ENCODE measurements around the gene LSM4. TPM values are rescaled to one million over a fixed set of nuclear protein-coding genes. Genes with fewer than 3 reads are reported as not detected.

LSM4 gene
- total RNA-seq, result 10 to 100 TPM; 55.8 to 86.5 (median 65.1) TPM
- 100 to 1,000 TPM in 2 of 3 donors, 10 to 100 TPM in 1; 91.6 to 192 (median 151) TPM for polyA plus RNA-seq
- long read RNA-seq, donor 1, transcript LSM4-203 (5 exons, 1,908 nt), result major isoform, 69 of 122 reads
- long read RNA-seq, donor 1, partial matches to known transcripts, result 31 of 122 reads
- long read RNA-seq, donor 1, other reads (novel, unspliced or antisense), result 19 of 122 reads
- long read RNA-seq, donor 2, transcript LSM4-203 (5 exons, 1,908 nt), result major isoform, 45 of 47 reads
- long read RNA-seq, donor 2, partial matches to known transcripts, result 0 of 47 reads
- long read RNA-seq, donor 2, other reads (novel, unspliced or antisense), result 0 of 47 reads

GRCh38 chr19:18322759-18323460 is at the start of gene LSM4:
TSS of gene LSM4 (minus strand) at chr19:18323076. CDS start at chr19:18323020, 56 bp downstream.
- Histone ChIP-seq H3K4me3 (peak within 1 kb of the TSS; percentile 67 to 90 (median 74)), H3K4me1 (peaks cover 54 to 66% (median 61%) of the 10 kb centered on the region in 6 donors), H3K27me3 (replicated peaks in 1 of 7) (no peaks in the 10 kb centered on the region), H3K27ac (peak within 1 kb of the TSS; percentile 87 to 96 (median 94)), H3K36me3 (peaks cover 0 to 5% (median 0%) of the 10 kb centered on the region in 6 donors), H3K9me3 (no peaks in the 10 kb centered on the region)
- intact Hi-C loops (cut with DNase I; ENCODE audit: low total_unique reads), result no loop called here
- WGBS, 5 donors, result 0 to 1% (median 0%) methylated on average over 64 to 75 of the region's 75 CpGs
- DNase-seq, result peak; percentile 99
- TF ChIP-seq CTCF (IDR thresholded peaks at IDR 0.05 in 8 of 11, conservative IDR thresholded peaks at IDR 0.05 in 3 of 11) (peak in 9 of 11 experiments; percentile 16 to 67 (median 49)), POLR2AphosphoS5 (IDR thresholded peaks at IDR 0.05) (peak; percentile 94 to 97 (median 95)), POLR2A (IDR thresholded peaks at IDR 0.05) (peak; percentile 5 to 71 (median 18))

GRCh38 chr19:18368504-18369222 is 45.8 kb upstream of the LSM4 start:
- Histone ChIP-seq H3K4me1 (peaks cover 12 to 45% (median 29%) of the 10 kb centered on the region in 6 donors), H3K27ac (no peak overlapping the region), H3K4me3 (no peak overlapping the region), H3K9me3 (no peaks in the 10 kb centered on the region), H3K36me3 (peaks cover 0 to 42% (median under 1%) of the 10 kb centered on the region in 6 donors), H3K27me3 (replicated peaks in 1 of 7) (no peaks in the 10 kb centered on the region)
- WGBS, 5 donors, result 87 to 93% (median 90%) methylated on average over 12 to 15 of the region's 15 CpGs
- intact Hi-C loops (cut with DNase I; ENCODE audit: low total_unique reads), result no loop called here
- TF ChIP-seq POLR2A (IDR thresholded peaks at IDR 0.05) (no peak), CTCF (IDR thresholded peaks at IDR 0.05 in 8 of 11, conservative IDR thresholded peaks at IDR 0.05 in 3 of 11) (no peak), POLR2AphosphoS5 (IDR thresholded peaks at IDR 0.05) (no peak)
- DNase-seq, result no peak

- peak overlapping the region; percentile 74 to 84 (median 79) for H3K27ac ChIP-seq
- no peak for DNase-seq
- intact Hi-C loops (cut with DNase I; ENCODE audit: low total_unique reads), result no loop called here
- WGBS, 5 donors, result 81 to 88% (median 86%) methylated on average over 2 of the region's 2 CpGs
- H3K4me3 ChIP-seq, result no peak overlapping the region
- no peak for TF ChIP-seq POLR2A (IDR thresholded peaks at IDR 0.05)
- no peak for TF ChIP-seq CTCF (IDR thresholded peaks at IDR 0.05 in 8 of 11, conservative IDR thresholded peaks at IDR 0.05 in 3 of 11)
- no peak for TF ChIP-seq POLR2AphosphoS5 (IDR thresholded peaks at IDR 0.05)
- no peaks in the 10 kb centered on the region for H3K27me3 ChIP-seq (replicated peaks in 1 of 7)
- peaks cover 7 to 36% (median 21%) of the 10 kb centered on the region in 6 donors for H3K4me1 ChIP-seq
- H3K36me3 ChIP-seq, result peaks cover 0 to 67% (median 10%) of the 10 kb centered on the region in 6 donors
- H3K9me3 ChIP-seq, result no peaks in the 10 kb centered on the region
Measured at GRCh38 chr19:18366021-18366435, 43.2 kb upstream of the LSM4 start.
